Measurements from ENCODE around the gene PHACTR3. TPM values are rescaled to one million over a fixed set of nuclear protein-coding genes. Genes with fewer than 3 reads are reported as not detected.

The PHACTR3 gene
- total RNA-seq, 1 experiment from 2014 or later = 0.11 TPM

DNA sequence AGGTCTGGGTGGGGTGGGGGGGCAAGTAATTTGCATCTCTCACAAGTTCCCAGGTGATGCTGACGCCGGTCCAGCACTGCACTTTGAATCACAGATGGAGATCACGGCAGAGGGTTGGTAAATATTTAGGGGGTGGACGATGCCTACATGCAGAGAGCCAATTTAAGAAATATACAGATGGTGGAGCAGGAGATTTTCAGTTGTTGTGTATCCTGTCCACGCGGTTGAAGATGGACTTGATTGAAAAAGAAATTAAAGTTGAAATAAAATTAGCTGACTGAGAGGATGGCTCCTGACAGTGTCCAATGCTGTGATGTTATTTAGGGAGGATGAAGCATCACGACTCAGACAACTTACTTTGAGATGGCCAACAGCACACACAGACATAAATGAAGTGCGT is 74.6 kb downstream of the PHACTR3 start:
- no TSS peak for BruUV-seq (replicated peaks)
- POLR2A ChIA-PET = no interaction called here
- Histone ChIP-seq H3K4me1 (no peaks in the 10 kb centered on the region), H3K27me3 (replicated peaks; ENCODE audit: control insufficient read depth, insufficient read depth, low read length) (no peaks in the 10 kb centered on the region; the same call in 1 of the 2 replicates), H3K9me3 (no peaks in the 10 kb centered on the region), H3K36me3 (ENCODE audit: control insufficient read depth, insufficient read depth, low read length) (no peaks in the 10 kb centered on the region), H3K4me3 (ENCODE audit: low read depth, low read length) (no peak overlapping the region)
- no peak for DNase-seq
- H3K36me3 Mint-ChIP-seq (ENCODE audit: insufficient read depth, unreplicated experiment) = no peaks in the 10 kb centered on the region
- no peaks in the 10 kb centered on the region for H3K4me1 Mint-ChIP-seq (ENCODE audit: low read depth, unreplicated experiment)
- H3K4me3 Mint-ChIP-seq (ENCODE audit: unreplicated experiment) = no peak overlapping the region
- no peak overlapping the region for H3K27ac Mint-ChIP-seq (ENCODE audit: unreplicated experiment)
- CTCF ChIA-PET = no interaction called here
- H3K27me3 Mint-ChIP-seq (ENCODE audit: insufficient read depth, unreplicated experiment) = peaks cover 41% of the 10 kb centered on the region
- no peaks in the 10 kb centered on the region for H3K9me3 Mint-ChIP-seq (ENCODE audit: unreplicated experiment)
- TF ChIP-seq, protein P1, sequence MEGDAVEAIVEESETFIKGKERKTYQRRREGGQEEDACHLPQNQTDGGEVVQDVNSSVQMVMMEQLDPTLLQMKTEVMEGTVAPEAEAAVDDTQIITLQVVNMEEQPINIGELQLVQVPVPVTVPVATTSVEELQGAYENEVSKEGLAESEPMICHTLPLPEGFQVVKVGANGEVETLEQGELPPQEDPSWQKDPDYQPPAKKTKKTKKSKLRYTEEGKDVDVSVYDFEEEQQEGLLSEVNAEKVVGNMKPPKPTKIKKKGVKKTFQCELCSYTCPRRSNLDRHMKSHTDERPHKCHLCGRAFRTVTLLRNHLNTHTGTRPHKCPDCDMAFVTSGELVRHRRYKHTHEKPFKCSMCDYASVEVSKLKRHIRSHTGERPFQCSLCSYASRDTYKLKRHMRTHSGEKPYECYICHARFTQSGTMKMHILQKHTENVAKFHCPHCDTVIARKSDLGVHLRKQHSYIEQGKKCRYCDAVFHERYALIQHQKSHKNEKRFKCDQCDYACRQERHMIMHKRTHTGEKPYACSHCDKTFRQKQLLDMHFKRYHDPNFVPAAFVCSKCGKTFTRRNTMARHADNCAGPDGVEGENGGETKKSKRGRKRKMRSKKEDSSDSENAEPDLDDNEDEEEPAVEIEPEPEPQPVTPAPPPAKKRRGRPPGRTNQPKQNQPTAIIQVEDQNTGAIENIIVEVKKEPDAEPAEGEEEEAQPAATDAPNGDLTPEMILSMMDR (IDR thresholded peaks at IDR 0.05; ENCODE audit: insufficient read depth in 1 of 2, low read depth in 1 of 2, low read length in 1 of 2, severe bottlenecking in 1 of 2, unreplicated experiment in 1 of 2) = no peak
- intact Hi-C loops (cut with micrococcal nuclease; ENCODE audit: unreplicated experiment) = no loop called here

DNA sequence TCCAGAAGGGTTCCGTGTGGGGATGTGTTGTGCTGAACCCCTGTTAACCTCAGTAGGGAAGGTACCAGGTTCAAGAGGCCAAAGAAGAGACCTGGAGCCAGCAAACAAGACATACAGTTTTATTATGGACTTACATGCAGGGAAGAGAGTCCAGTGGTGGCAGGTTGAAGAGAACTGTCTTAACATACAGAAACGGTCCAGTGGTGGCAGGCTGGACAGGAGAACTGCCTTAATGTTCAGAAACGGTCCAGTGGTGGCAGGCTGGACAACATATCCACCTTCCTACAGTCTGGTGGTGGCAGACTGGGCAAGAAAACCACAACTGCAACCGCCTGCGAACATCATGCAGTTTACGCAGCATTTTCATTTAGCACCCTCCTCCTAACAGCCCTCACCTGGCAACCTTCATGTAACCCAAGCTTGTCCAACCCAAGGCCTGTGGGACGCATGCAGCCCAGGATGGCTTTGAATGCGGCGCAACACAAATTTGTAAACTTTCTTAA is 75.9 kb downstream of the PHACTR3 start:
- no TSS peak for BruUV-seq (replicated peaks)
- POLR2A ChIA-PET = no interaction called here

DNA sequence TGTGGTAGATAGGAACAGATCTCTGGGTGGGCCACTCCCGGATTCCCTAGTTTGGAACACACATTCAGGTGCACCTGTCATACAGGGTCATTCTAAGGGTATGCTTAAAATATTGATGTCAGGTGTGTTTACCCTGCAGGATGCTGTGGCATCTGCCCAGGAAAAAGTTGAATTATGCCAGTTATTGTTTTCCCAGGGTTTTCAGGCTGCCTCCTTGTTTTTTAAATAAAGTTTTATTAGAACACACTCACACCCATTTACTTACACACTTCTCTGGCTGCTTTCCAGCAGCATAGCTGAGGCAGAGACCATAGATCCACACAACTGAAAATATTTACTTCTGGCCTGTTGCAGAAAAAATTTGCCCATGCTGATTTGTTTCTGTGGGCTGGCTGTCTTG is 76.5 kb downstream of the PHACTR3 start:
- H3K27me3 Mint-ChIP-seq (ENCODE audit: insufficient read depth, unreplicated experiment) = peaks cover 34% of the 10 kb centered on the region

More for the DNA sequence above, 75.9 kb downstream of the PHACTR3 start:
- Mint-ChIP-seq H3K4me1 (ENCODE audit: low read depth, unreplicated experiment) (no peaks in the 10 kb centered on the region), H3K27me3 (ENCODE audit: insufficient read depth, unreplicated experiment) (peaks cover 34% of the 10 kb centered on the region), H3K36me3 (ENCODE audit: insufficient read depth, unreplicated experiment) (no peaks in the 10 kb centered on the region), H3K9me3 (ENCODE audit: unreplicated experiment) (no peaks in the 10 kb centered on the region), H3K4me3 (ENCODE audit: unreplicated experiment) (no peak overlapping the region), H3K27ac (ENCODE audit: unreplicated experiment) (no peak overlapping the region)
- Histone ChIP-seq H3K4me3 (ENCODE audit: low read depth, low read length) (no peak overlapping the region), H3K27me3 (replicated peaks; ENCODE audit: control insufficient read depth, insufficient read depth, low read length) (no peaks in the 10 kb centered on the region; the same call in 1 of the 2 replicates), H3K36me3 (ENCODE audit: control insufficient read depth, insufficient read depth, low read length) (no peaks in the 10 kb centered on the region), H3K4me1 (no peaks in the 10 kb centered on the region), H3K9me3 (no peaks in the 10 kb centered on the region)
- TF ChIP-seq, protein P1 (IDR thresholded peaks at IDR 0.05; ENCODE audit: insufficient read depth in 1 of 2, low read depth in 1 of 2, low read length in 1 of 2, severe bottlenecking in 1 of 2, unreplicated experiment in 1 of 2) = no peak
- CTCF ChIA-PET = no interaction called here
- no peak for DNase-seq
- intact Hi-C loops (cut with micrococcal nuclease; ENCODE audit: unreplicated experiment) = no loop called here

More for the DNA sequence above, 76.5 kb downstream of the PHACTR3 start:
- ChIA-PET POLR2A (no interaction called here), CTCF (no interaction called here)
- TF ChIP-seq, protein P1 (IDR thresholded peaks at IDR 0.05; ENCODE audit: insufficient read depth in 1 of 2, low read depth in 1 of 2, low read length in 1 of 2, severe bottlenecking in 1 of 2, unreplicated experiment in 1 of 2) = no peak
- no peak for DNase-seq
- no peaks in the 10 kb centered on the region for H3K9me3 Mint-ChIP-seq (ENCODE audit: unreplicated experiment)
- no peak overlapping the region for H3K4me3 ChIP-seq (ENCODE audit: low read depth, low read length)
- no peaks in the 10 kb centered on the region; the same call in 1 of the 2 replicates for H3K27me3 ChIP-seq (replicated peaks; ENCODE audit: control insufficient read depth, insufficient read depth, low read length)
- H3K4me3 Mint-ChIP-seq (ENCODE audit: unreplicated experiment) = no peak overlapping the region
- no TSS peak for BruUV-seq (replicated peaks)
- H3K4me1 Mint-ChIP-seq (ENCODE audit: low read depth, unreplicated experiment) = no peaks in the 10 kb centered on the region
- intact Hi-C loops (cut with micrococcal nuclease; ENCODE audit: unreplicated experiment) = no loop called here
- no peaks in the 10 kb centered on the region for H3K9me3 ChIP-seq
- H3K27ac Mint-ChIP-seq (ENCODE audit: unreplicated experiment) = no peak overlapping the region
- no peaks in the 10 kb centered on the region for H3K36me3 ChIP-seq (ENCODE audit: control insufficient read depth, insufficient read depth, low read length)
- no peaks in the 10 kb centered on the region for H3K36me3 Mint-ChIP-seq (ENCODE audit: insufficient read depth, unreplicated experiment)
- no peaks in the 10 kb centered on the region for H3K4me1 ChIP-seq
